GM21515 (cell line): ENCODE results near the gene FABP1.

Experiments used
- ATAC-seq: cut with Tn5 transposase; IDR thresholded peaks from one replicate; pipeline ENCODE4 v1.9.1; 2021; ENCODE audit not compliant: unreplicated experiment

FABP1 gene

GRCh38 chr2:88085099-88085498 lies 42.8 kb downstream of the FABP1 start:
- ATAC-seq, result no peak

- no peak for ATAC-seq
Observed at GRCh38 chr2:88082781-88083180, 45.1 kb downstream of the FABP1 start.

GRCh38 chr2:88081924-88082608 lies 45.8 kb downstream of the FABP1 start:
- ATAC-seq, result no peak

GRCh38 chr2:88080545-88080944 lies 47.3 kb downstream of the FABP1 start:
- ATAC-seq, result no peak

- ATAC-seq, result no peak
Observed at GRCh38 chr2:88078643-88079172, 49.2 kb downstream of the FABP1 start.

GRCh38 chr2:88077080-88077479 lies 50.8 kb downstream of the FABP1 start:
- no peak for ATAC-seq

GRCh38 chr2:88074854-88075292 lies 53.0 kb downstream of the FABP1 start:
- no peak for ATAC-seq

GRCh38 chr2:88074150-88074549 lies 53.7 kb downstream of the FABP1 start:
- no peak for ATAC-seq
